Neuron (in vitro differentiated cells): Measurements from ENCODE around the gene CCDC51.

Source experiments
- H2AFZ ChIP-seq: one replicate; pipeline ENCODE4 v1.6.1; 2013; ENCODE audit warnings: low read depth, mild to moderate bottlenecking, inconsistent platforms, low read length, moderate library complexity
- H3K27me3 ChIP-seq: one replicate; pipeline ENCODE4 v1.6.1; 2013; ENCODE audit warnings: low read length; ENCODE audit not compliant: insufficient read depth
- H3K36me3 ChIP-seq: one replicate; pipeline ENCODE4 v1.6.1; 2013; ENCODE audit warnings: low read length; ENCODE audit not compliant: insufficient read depth
- H3K4me1 ChIP-seq: one replicate; pipeline ENCODE4 v1.6.1; 2013; ENCODE audit warnings: low read length; ENCODE audit not compliant: insufficient read depth
- H3K4me3 ChIP-seq: 2 replicates; pipeline ENCODE4 v1.5.1; 2013; ENCODE audit warnings: mild to moderate bottlenecking, low read length, moderate library complexity
- H3K9me3 ChIP-seq: one replicate; pipeline ENCODE4 v1.6.1; 2013; ENCODE audit warnings: low read length

The CCDC51 gene

DNA sequence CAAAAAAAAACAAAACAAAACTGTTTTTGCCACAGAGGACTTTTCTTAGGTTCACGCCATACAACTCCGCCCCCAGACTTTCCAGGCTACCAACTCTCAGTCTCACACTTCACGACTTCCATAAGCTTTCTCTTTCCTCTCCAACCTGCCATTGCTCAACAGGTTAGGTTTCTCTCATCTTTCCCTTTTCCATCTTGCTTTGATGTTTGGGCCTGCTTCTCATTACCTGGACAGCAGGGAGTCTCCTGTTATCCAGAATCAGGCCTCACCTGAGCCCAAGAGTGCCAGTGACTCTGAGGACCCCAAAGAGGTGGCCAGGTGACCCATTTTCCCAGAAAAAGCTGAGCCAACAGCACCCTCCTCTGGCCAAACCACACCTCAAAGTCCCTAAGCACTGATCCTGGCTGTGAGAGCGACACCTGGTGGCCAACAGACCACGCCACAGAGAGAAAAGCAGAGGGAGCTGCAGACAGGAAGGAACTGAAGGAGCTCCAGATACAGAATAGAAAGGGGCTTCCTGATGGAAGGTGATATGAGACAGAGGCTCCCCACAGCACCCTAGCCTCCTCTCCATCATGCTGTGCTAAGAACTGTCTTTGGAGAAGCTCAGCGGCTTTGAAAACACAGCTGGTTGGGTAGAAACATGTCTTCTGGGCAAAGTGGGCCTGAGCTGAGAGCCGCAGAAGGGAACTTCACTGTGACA, 4.0 kb downstream of the CCDC51 start:
- Histone ChIP-seq H3K9me3 (no peaks in the 10 kb centered on the region), H3K27me3 (no peaks in the 10 kb centered on the region), H3K4me1 (peaks cover 3% of the 10 kb centered on the region), H2AFZ (no peak overlapping the region), H3K36me3 (peaks cover 20% of the 10 kb centered on the region), H3K4me3 (no peak overlapping the region)

DNA sequence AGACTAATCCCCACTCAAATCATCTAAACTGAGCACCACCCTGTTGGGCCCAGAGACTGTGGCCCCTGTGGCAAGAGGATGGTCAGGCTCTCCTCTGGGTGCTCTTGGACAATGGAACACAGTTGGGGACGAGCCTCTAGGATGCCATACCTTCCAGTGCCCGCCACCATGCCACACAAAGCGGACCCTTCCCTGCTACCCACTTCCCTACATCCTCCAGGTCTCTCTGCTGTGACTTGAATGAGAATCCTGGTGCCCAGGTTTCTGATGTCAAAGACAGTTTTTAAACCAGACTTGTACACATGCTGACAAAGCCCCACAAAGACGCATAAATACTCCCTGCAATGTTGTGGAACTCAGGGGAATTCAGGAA, 4.7 kb downstream of the CCDC51 start:
- no peak overlapping the region for H3K4me3 ChIP-seq
- no peaks in the 10 kb centered on the region for H3K9me3 ChIP-seq
- H3K4me1 ChIP-seq = peaks cover 6% of the 10 kb centered on the region
- H3K27me3 ChIP-seq = no peaks in the 10 kb centered on the region
- H3K36me3 ChIP-seq = peaks cover 20% of the 10 kb centered on the region
- no peak overlapping the region for H2AFZ ChIP-seq

DNA sequence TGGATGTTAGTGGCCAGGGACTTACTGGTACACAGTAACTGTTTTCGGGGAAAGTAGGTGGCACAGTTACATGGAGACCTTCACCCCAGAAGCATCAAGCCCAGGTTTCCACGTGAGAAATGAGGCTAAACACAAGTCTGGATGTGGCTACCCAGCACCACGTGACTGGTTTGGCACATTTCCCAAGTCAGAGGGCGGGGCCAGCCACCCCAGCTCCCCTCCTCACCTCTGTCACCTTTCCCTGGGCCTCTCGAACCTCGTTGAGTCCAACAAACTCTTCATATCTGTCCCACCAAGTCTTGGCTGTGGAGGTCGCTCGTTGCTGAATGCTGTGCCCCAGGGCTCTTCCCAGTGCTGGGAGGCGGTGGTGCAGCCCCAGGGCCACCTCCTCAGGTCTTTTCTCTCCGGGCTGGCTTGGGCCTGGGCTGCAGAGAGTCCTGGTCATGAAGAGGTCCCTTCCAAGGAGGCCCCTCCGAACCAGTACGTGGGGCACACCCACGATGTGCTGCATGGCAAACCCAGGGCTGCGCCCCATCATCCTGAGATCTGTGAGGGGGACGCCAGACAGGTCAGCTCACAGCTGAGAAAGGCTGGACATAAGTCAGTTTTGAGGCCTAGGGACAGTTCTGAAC, 5.2 kb downstream of the CCDC51 start:
- no peak overlapping the region for H3K4me3 ChIP-seq
- H2AFZ ChIP-seq = no peak overlapping the region
- H3K27me3 ChIP-seq = no peaks in the 10 kb centered on the region
- H3K36me3 ChIP-seq = peaks cover 20% of the 10 kb centered on the region
- H3K4me1 ChIP-seq = peaks cover 11% of the 10 kb centered on the region
- no peaks in the 10 kb centered on the region for H3K9me3 ChIP-seq

DNA sequence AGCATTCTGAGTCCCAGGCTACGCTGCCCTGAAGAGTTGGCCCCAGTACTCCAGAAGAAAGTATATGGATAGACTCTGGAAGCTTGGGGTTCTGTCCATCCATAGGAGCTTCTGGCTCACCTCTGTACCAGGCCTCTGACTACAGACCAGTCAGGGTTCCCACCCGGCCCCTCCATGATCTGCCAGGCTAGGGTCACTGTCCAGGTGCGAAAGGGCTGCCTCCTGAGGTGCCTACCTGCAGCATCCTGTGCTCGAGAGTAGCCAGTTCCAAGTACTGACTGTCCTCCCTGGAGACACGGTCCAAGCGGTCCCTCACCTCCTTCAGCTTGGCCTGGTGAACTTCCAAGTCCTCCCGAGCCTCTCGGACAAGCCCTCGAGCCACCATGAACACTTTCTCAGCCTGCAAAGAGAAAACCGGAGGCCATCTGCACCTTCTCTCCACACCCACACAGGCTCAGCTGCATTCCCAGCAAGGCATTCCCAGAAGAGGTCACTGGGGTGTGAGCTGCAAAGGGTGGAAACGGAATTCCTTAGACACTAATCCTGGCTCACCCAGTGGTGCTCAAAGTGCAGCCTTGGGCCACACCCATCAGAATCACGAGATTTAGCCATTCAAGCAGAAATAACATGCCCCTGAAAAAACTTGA, 6.3 kb downstream of the CCDC51 start:
- Histone ChIP-seq H3K9me3 (no peaks in the 10 kb centered on the region), H3K4me3 (no peak overlapping the region), H3K4me1 (peaks cover 11% of the 10 kb centered on the region), H2AFZ (no peak overlapping the region), H3K36me3 (peaks cover 20% of the 10 kb centered on the region), H3K27me3 (no peaks in the 10 kb centered on the region)

DNA sequence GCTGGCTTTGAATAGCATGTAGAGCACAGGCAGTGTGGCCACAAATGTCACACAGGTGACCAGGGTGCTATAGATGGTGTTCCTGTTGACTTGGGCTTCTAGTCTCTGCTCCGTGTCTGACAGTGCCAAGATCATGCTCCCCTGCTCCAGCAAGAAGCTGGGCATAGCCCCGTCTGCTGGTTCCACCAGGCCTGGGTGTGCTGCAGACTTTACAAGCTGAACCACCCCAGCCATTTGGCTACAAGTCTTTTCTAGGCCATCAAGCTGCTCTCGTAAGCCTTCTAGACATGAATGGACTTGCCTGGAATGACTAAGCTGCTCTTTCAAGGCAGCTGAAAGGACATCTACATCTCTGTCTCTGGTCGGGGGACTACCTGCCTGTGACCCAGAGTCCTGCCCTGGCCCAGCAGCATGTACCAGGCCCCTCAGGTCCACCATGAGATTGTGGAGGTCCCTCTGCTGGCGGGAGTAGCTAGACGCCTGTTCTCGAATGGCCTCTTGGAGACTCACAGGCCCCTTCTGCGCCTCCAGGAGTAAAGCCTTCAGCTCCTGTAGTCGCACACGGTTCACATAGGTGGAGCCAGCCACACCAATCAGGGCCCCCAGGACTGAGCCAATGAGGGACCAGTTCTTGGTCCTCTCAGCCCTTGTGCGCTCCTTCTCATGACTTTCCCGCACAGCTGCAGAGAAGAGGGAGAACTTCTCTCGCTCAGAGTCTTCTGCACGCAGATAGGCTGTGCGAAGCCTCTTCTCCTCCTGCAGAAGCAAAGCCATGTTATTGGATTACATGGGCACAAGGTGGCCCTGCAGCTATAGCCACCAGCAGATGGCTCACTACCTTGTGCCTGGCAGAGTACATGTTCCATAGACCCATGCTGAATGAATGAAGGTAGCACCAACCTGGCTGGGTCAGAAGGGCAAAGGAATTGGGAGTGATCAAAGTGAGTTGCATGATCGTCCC, 7.2 kb downstream of the CCDC51 start:
- Histone ChIP-seq H3K36me3 (peaks cover 20% of the 10 kb centered on the region), H3K27me3 (no peaks in the 10 kb centered on the region), H2AFZ (no peak overlapping the region), H3K4me3 (no peak overlapping the region), H3K4me1 (peaks cover 19% of the 10 kb centered on the region), H3K9me3 (no peaks in the 10 kb centered on the region)

DNA sequence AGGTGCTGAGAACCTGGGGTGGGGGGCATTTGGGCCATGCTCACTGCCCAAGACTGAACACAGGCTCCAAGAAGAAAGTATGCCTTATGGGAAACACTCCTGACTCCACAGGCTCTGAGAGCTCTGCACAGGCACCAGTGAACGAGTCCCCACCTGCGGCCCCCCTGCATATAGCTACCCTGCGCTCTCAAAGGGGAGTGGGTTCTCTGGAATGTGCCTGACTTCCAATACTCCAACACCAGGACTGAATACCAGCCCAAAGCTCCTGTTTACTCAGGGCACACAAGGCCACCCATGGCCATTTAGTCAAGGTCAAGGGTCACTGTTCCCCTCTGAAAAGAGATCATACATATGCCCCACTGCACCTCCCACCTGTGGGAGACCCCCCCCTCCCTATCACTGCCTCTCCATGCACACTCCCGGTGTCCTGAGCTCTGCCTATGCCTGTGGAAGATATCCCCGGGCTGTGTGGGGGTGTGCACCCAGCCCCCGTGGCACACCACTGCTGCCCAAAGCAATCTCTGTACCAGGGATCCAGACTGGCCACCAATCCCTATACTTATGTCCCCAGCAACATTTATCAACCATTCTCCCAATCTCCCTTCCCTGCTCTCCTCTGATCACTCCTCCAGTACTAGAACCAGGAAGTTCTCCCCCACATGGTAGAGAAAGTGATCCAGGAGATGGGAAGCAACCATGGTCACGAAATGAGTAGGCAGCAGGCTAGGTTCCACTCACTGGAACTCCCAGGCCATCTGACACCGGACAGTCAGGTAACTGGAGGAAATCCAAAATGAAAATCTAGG, 8.5 kb downstream of the CCDC51 start:
- Histone ChIP-seq H3K27me3 (no peaks in the 10 kb centered on the region), H3K4me3 (no peak overlapping the region), H3K36me3 (peaks cover 20% of the 10 kb centered on the region), H2AFZ (no peak overlapping the region), H3K9me3 (no peaks in the 10 kb centered on the region), H3K4me1 (peaks cover 30% of the 10 kb centered on the region)

DNA sequence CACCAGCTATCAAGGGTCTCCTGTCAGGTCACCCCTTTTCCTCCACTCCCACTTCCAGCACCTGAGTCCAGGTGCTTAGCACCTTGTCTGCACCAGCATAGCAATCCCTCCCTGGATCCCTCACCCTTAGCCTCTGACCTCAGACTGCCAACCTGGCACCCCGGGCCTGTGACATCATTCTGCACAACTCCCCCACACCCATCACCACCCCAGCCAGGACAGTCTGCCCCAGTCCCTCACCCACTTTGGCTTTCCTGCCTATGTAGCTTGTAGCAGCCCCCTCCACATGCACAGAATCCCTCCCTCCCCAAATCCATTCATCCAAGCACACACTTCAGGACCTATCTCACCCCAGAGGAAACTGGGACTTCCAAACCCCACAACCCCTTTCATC, 9.2 kb downstream of the CCDC51 start:
- Histone ChIP-seq H3K27me3 (no peaks in the 10 kb centered on the region), H2AFZ (no peak overlapping the region), H3K4me1 (peaks cover 37% of the 10 kb centered on the region), H3K4me3 (no peak overlapping the region), H3K36me3 (peaks cover 20% of the 10 kb centered on the region), H3K9me3 (no peaks in the 10 kb centered on the region)

DNA sequence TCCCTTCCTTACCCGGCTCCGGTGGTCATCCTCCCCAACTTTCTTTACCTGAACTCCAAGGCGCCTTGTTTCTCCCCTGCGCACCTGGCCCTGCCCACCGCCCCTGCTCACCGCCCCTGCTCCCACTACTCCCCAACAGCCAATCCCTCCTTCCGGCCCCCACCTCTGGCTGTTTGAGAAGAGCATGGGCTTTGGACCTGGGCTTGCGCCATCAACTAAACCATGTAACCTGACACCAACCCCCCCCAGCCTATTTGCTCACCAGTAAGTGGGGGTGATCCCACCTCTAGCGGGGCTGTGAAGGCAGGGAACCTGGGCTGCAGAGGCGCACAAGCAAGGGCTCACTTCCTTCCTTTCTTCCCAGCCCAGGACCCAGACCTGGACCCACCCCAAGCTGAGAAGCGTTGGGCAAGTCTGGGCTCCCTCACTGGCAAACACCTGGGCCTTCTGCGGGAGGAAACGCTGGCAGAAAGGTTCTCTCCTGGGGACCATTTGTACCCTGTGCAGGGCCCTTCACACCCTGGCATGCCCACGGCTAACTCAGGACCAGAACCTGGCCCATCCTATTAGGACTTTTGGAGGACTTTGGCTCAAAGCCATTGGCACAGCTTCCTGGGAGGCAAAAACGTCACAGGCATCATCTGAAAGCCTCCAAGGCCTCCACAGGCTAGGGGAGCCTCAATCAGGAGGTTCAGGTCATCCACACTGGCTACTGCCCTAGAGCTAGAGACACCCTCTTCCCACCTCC, 9.8 kb downstream of the CCDC51 start, which contains the start of gene PLXNB1:
Gene PLXNB1, minus strand, starts transcription at position 127 of the 748 bp plus-strand sequence. CDS start 5,475 bp downstream, outside the sequence.
- H3K4me3 ChIP-seq = peak within 1 kb of the TSS; percentile 51
- H3K27me3 ChIP-seq = no peaks in the 10 kb centered on the region
- peaks cover 22% of the 10 kb centered on the region for H3K36me3 ChIP-seq
- H3K4me1 ChIP-seq = peaks cover 39% of the 10 kb centered on the region
- H2AFZ ChIP-seq = peak within 1 kb of the TSS; percentile 34
- H3K9me3 ChIP-seq = no peaks in the 10 kb centered on the region

DNA sequence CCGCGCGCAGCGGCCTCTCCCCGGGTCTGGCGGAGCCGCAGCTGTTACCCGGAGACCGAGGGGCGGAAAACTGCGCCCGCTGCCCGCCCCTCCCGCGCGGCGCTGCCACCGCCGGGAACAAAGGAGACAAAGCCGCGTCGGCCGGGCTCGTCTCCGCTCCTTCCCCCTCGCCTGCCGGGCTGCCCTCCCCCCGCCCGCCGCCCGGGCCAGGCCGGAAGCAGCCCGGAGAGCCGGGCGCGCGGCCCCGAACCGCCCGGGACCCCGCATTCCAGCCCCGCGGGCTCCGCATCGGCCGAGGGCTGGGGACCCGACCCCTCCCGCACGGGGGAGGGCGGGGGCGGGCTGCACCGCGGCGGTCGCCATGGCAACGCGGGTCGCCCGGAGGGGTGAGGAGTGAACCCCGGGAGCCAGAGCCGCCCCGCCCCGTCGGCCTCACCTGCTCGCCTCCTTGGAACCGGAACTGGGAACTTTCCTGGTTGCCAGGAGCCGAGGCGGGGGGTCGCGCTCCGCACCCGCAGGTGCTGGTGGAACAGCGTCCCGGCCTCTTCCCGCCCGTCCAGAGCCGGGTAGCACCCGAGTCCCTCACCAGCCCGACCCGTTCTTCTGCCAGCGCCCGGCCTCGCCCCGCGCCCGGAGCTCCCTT, 10.5 kb downstream of the CCDC51 start:
- Histone ChIP-seq H3K9me3 (no peaks in the 10 kb centered on the region), H3K4me1 (peaks cover 39% of the 10 kb centered on the region), H2AFZ (peak overlapping the region; percentile 34), H3K4me3 (peak overlapping the region; percentile 51), H3K36me3 (peaks cover 27% of the 10 kb centered on the region), H3K27me3 (no peaks in the 10 kb centered on the region)

DNA sequence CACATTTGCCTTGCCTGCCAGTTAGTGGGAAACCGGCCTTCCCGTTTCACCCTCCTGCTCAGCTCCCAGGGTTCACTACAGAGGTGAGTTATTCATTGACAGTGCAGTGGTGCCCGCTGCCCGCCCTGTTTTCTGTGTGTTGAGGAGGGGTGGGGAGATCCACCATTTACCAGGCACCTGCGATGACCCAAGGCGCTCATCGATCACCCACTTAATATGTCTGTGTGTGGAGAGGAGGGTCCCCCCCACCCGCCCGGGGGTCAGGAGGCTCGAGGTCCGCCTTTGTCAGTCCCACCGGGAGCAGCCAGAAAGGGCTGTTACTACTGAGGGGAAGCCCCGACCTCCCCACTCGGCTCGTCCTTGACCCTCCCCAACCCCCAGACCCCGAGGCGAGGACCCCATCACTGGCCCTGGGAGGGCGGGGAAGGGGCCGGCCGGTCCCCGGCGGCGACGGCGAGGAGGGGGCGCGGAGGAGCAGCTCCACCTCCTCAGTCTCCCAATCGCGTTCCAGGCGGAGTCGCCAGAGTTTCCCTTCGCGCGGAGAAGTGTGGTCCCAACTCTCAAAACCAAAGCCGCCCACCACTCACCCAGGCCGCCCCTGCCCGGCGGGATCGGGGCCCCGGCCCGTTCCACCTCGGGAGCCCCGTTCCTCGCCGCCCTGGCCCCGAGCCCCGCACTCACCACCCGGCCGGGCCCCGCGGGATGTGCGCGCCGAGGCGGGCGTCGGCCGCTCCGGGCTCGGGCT, 11.2 kb downstream of the CCDC51 start:
- peaks cover 39% of the 10 kb centered on the region for H3K4me1 ChIP-seq
- H3K9me3 ChIP-seq = no peaks in the 10 kb centered on the region
- H2AFZ ChIP-seq = peak overlapping the region; percentile 34
- H3K27me3 ChIP-seq = no peaks in the 10 kb centered on the region
- peaks cover 31% of the 10 kb centered on the region for H3K36me3 ChIP-seq
- peak overlapping the region; percentile 51 for H3K4me3 ChIP-seq

DNA sequence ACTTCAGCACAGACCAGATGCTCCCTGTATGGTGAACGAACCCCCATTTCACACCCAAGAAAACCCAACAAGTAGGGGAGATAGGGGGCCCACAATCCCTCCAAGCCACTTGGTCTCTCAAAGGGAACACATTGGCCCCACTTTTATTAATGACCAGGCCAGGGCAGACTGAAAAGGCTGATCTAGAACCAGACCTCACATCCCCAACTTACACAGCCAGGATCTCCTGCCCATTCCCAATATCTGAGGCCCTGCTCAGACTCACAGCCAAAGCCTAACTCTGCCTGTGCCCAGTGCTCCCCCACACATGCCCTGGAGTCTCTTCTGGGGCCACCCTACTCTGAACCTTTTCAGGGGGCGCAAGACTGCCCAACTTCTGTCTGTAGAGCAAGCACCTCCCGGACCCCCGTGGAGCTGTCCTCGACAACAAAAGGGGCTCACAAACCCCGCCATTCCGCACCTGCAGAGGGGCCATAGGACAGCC, 11.8 kb downstream of the CCDC51 start:
- no peaks in the 10 kb centered on the region for H3K27me3 ChIP-seq
- no peak overlapping the region for H2AFZ ChIP-seq
- peak overlapping the region; percentile 51 for H3K4me3 ChIP-seq
- peaks cover 31% of the 10 kb centered on the region for H3K36me3 ChIP-seq
- H3K4me1 ChIP-seq = peaks cover 39% of the 10 kb centered on the region
- no peaks in the 10 kb centered on the region for H3K9me3 ChIP-seq
